AG09319 (cell line): ENCODE results near the gene MELK.
"Not testable (repeated sequence)": the region's sequence is repeated elsewhere in the genome, so short reads cannot be mapped to it uniquely, and the experiment has no call there.

Experiments used
- DNase-seq: peaks from one replicate; pipeline ENCODE4 v3.0.0-alpha.2; 2010; ENCODE audit warnings: low read depth; ENCODE audit errors: extremely low read depth
- TF ChIP-seq, protein P1 (sequence below): IDR thresholded peaks from 2 replicates; pipeline ENCODE4 v1.5.1; 2011; ENCODE audit warnings: low read depth, mild to moderate bottlenecking, inconsistent platforms, low read length, moderate library complexity

Gene MELK

DNA sequence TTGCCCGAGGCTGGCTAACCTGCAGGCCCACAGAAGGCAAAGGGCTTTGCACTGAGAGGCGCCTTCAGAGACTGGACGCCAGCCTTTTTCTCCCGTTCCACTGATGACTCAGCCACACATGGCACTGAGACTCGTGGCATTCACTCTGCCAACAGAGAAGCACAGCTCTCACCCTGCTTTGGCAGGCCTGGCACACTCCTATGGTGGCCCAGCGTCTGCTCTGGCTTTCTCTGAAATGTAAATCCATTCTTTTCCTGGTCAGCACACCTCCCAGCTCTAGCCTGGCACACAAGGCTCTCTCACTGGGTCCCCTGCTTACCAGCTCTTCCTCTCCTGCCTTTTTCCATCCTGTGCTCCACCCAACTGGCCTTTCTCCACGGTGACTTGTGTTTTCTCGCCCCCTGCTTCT, 5.9 kb upstream of the MELK start:
- DNase-seq: no peak
- TF ChIP-seq, protein P1, sequence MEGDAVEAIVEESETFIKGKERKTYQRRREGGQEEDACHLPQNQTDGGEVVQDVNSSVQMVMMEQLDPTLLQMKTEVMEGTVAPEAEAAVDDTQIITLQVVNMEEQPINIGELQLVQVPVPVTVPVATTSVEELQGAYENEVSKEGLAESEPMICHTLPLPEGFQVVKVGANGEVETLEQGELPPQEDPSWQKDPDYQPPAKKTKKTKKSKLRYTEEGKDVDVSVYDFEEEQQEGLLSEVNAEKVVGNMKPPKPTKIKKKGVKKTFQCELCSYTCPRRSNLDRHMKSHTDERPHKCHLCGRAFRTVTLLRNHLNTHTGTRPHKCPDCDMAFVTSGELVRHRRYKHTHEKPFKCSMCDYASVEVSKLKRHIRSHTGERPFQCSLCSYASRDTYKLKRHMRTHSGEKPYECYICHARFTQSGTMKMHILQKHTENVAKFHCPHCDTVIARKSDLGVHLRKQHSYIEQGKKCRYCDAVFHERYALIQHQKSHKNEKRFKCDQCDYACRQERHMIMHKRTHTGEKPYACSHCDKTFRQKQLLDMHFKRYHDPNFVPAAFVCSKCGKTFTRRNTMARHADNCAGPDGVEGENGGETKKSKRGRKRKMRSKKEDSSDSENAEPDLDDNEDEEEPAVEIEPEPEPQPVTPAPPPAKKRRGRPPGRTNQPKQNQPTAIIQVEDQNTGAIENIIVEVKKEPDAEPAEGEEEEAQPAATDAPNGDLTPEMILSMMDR: no peak

DNA sequence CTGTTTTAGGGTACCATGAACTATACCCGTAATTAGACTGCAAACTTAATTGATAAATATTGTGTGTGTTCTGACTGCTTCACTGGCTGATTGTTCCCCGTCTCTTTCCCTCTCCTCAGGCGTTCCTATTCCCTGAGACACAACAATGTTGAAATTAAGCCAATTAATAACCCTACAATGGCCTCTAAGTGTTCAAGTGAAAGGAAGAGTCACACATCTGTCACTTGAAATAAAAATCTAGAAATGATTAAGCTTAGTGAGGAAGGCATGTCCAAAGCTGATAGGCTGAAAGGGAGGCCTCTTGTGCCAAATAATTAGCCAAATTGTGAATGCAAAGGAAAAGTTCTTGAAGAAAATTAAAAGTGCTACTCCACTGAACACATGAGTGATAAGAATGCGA, 4.0 kb upstream of the MELK start:
- not testable (repeated sequence) for DNase-seq

DNA sequence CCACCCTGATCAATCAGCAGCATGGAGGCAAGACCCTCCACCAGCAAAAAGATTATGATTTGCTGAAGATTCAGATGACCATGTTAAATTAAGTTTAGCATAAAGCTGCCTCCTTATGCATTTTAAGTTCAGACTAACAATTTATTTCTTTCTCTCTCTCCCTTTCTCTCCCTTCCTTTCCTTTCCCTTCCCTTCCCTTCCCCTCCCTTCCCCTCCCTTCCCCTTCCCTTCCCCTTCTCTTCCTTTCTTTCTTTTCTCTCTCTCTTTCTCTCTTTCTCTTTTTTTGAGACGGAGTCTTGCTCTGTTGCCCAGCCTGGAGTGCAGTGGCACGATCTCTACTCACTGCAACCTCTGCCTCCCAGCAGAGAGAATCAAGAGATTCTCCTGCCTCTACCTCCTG, 1.4 kb upstream of the MELK start:
- DNase-seq: no peak

DNA sequence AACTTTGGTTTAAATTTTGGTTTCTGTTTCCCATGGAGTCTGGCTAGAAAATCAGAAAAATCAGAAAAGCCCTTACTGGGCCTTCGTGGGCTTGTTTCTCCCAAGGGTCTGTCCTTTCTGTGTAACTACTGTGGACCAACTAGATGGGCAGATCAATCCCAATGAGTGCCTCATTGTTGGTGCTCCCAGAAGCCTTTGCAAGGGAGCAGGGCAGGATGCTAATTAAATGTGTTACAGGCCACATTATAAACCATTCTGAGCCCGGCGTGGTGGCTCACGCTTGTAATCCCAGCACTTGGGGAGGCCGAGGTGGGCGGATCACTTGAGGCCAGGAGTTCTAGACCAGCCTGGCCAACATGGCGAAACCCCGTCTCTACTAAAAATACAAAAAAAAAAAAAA, 1.4 kb downstream of the MELK start:
- DNase-seq: not testable (repeated sequence)

More for the DNA sequence above, 1.4 kb upstream of the MELK start:
- TF ChIP-seq, protein P1: no peak

DNA sequence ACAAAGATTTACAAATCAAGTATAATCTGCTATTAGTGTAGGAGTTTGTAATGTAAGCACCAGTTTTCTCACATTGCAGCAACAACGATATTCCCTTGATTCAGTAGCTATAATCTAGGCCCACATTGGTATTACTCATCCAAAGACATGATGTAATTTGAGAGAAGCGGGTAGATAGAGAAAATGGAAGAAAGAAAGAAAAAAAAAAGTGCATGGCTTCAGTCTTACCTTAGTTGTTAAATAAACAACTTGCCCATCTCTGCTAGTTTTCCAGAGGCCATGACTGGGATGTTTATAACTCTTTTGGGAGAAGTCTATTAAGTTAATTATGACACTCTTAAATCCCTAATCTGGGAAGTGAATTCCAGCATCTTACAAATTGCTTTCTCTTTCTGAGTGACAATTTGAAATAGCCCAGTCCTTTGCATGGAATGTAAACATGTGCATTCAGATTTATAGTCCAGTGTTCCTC, 2.8 kb downstream of the MELK start:
- no peak for DNase-seq
- TF ChIP-seq, protein P1: no peak

DNA sequence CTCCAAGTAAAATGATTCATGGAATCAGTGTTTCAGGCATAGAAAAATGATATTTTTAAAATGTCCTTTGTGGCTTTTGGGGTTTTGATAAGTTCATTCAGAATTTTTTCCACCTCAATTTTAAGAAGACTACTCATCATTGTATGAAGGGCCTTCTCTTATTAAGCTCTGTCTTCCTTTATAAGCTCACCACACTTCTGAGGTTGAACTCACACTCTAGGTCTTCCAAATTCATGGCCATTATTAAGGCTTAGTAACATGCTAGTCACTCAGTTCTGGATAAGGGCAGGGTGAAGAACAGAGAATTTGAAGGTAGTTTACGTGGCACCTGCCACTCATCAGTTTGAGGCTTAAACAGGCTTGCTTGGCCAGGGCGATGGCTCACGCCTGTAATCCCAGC, 4.2 kb downstream of the MELK start:
- TF ChIP-seq, protein P1: no peak
- DNase-seq: no peak

DNA sequence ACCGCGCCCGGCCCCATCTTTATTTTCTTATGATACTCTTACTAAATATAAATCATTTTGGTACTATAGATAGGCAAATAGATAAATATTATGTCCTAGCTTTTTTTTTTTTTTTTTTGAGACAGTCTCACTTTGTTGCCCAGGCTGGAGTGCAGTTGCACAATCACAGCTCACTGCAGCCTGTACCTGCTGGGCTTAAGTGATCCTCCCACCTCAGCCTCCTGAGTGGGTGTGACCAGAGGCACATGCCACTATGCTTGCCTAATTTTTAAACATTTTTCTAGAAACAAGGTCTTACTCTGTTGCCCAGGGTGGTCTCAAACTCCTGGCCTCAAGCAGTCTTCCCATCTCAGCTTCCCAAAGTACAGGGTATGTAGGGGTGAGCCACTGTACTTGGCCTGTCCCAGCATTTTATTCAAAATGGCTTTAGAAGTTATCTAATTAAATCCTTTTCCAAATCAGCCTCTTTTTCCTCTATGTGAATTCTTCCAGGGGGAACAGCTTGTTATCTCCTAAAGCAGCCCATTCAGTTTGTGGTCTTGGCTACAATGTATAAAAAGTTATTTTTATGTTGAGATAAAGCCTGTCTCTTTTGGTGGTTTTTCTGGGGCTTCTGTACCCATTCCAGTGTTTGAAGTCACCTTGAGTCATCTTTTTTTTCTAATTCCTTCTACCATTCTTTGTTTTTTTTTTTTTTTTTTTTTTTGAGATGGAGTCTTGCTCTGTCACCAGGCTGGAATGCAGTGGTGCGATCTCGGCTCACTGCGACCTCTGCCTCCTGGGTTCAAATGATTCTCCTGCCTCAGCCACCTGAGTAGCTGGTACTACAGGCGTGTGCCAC, 12.1 kb downstream of the MELK start:
- DNase-seq: no peak
- TF ChIP-seq, protein P1: no peak

DNA sequence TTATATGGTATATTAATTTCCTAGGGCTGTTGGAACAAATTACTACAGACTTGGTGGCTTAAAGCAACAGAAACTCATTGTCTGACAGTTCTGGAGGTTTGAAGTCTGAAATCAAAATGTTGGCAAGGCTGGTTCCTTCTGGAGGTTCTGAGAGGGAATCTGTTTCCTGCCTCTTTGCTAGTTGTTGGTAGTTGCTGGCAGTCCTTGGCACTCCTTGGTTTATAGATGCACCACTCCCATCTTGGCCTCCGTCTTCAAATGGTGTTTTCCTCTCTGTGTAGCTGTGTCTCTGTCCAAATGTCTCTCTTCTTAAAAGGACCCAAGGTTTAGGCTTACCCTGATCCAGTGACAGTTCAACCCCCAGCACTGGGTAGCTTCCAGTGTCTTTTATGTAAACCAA, 17.5 kb downstream of the MELK start:
- no peak for DNase-seq
- TF ChIP-seq, protein P1: no peak
